ENCODE results near the gene OCRL. TPM values are rescaled to one million over a fixed set of nuclear protein-coding genes. Genes with fewer than 3 reads are reported as not detected.
A peak's percentile ranks its signal among the peaks of the same experiment; 100 is the strongest.

Gene OCRL
- total RNA-seq, 6 donors from 2014 or later = 11.8 to 22.0 (median 17.7) TPM

DNA sequence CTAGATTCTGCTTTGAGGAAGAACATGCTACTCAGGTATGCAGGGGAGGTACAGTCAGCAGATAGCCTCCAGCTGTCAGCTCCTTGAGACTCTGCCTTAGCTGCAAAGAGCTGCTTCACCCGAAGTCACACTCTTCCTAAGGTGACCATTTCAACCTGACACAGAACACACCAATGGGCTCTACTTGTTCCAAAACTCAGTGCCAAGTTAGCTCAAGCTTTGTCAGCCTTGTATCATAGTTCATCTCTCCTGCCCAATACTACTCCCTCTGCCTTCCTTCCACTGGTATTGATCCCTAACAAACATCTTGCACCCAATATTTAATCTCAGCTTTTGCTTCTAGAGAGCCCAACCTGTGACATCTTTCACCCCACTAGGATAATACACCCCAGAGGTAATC, 8.9 kb upstream of the OCRL start:
- no peak for TF ChIP-seq POLR2AphosphoS5 (IDR thresholded peaks at IDR 0.05)
- no peak for TF ChIP-seq EP300 (IDR thresholded peaks at IDR 0.05)
- no peak for TF ChIP-seq POLR2A (IDR thresholded peaks at IDR 0.05)
- TF ChIP-seq, protein P1, sequence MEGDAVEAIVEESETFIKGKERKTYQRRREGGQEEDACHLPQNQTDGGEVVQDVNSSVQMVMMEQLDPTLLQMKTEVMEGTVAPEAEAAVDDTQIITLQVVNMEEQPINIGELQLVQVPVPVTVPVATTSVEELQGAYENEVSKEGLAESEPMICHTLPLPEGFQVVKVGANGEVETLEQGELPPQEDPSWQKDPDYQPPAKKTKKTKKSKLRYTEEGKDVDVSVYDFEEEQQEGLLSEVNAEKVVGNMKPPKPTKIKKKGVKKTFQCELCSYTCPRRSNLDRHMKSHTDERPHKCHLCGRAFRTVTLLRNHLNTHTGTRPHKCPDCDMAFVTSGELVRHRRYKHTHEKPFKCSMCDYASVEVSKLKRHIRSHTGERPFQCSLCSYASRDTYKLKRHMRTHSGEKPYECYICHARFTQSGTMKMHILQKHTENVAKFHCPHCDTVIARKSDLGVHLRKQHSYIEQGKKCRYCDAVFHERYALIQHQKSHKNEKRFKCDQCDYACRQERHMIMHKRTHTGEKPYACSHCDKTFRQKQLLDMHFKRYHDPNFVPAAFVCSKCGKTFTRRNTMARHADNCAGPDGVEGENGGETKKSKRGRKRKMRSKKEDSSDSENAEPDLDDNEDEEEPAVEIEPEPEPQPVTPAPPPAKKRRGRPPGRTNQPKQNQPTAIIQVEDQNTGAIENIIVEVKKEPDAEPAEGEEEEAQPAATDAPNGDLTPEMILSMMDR (IDR thresholded peaks at IDR 0.05) = no peak
- H3K27me3 ChIP-seq = no peaks in the 10 kb centered on the region
- 67% methylated on average over 1 of the region's 1 CpG; no CpG with 5 or more reads in 1 of the 2 donors for WGBS, 2 donors
- DNase-seq (no peak), ATAC-seq (ENCODE audit: low FRiP score in 2 of 2) (no peak)
- no peaks in the 10 kb centered on the region for H3K4me1 ChIP-seq
- H3K9me3 ChIP-seq = no peaks in the 10 kb centered on the region
- H3K36me3 ChIP-seq = no peaks in the 10 kb centered on the region
- no peak overlapping the region for H3K27ac ChIP-seq
- H3K4me3 ChIP-seq = no peak overlapping the region

DNA sequence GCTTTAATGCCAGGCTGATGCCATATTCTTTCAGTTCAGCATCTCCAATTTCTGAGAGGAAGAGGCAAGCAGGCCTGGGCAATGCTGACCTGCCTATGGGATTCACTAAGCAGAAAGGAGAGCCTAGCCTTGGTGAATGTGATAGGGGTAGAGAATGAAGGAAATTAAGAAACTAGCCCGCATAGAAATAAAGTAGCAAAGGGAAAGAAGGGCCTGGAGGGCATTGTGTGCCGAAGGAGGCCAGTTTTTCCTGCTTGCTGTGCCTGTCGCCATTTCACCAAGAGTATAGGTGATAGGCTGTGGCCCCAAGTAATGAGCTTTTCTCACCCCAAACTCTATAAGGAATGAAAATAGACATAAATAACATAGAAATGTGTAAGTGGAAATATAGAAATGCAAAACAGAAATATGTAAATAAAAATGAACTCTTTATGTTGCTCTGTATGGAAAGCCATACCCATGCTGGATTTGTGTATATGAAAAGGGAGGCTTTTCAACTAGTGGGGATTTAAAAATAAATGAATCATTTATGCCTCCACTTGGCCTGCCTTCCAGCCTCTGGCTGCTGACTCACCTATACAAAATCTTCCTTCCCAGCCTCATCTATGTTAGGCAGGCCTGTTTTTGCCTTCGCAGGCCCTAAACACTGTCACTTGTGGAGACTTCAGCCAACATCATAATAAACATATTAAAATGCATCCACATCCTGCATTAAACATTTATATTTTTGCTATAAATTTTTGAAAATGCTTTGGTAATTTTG, 5.1 kb upstream of the OCRL start:
- H3K36me3 ChIP-seq = no peaks in the 10 kb centered on the region
- no peak overlapping the region for H3K4me3 ChIP-seq
- no peaks in the 10 kb centered on the region for H3K9me3 ChIP-seq
- no peak for ATAC-seq (ENCODE audit: low FRiP score in 2 of 2)
- 65 to 93% methylated on average over 4 of the region's 4 CpGs for WGBS, 2 donors
- no peaks in the 10 kb centered on the region for H3K27me3 ChIP-seq
- H3K27ac ChIP-seq = no peak overlapping the region
- no peak for DNase-seq
- H3K4me1 ChIP-seq = no peaks in the 10 kb centered on the region
- TF ChIP-seq EP300 (IDR thresholded peaks at IDR 0.05) (no peak), POLR2A (IDR thresholded peaks at IDR 0.05) (no peak), POLR2AphosphoS5 (IDR thresholded peaks at IDR 0.05) (no peak)
- TF ChIP-seq, protein P1 (IDR thresholded peaks at IDR 0.05) = no peak

- Histone ChIP-seq H3K9me3 (no peaks in the 10 kb centered on the region), H3K27ac (peak overlapping the region; percentile 78 to 86 (median 82)), H3K4me3 (peak overlapping the region; percentile 62 to 75 (median 66)), H3K36me3 (peaks cover 0 to 5% (median 0%) of the 10 kb centered on the region in 4 donors), H3K27me3 (no peaks in the 10 kb centered on the region), H3K4me1 (peaks cover 0 to 5% (median 0%) of the 10 kb centered on the region in 4 donors)
- DNase-seq = peak in 1 of 2 donors; percentile 37
- whole genome bisulfite sequencing, 2 donors = 3 to 40% methylated on average over 5 to 14 of the region's 14 CpGs
- no peak for TF ChIP-seq EP300 (IDR thresholded peaks at IDR 0.05)
- TF ChIP-seq POLR2AphosphoS5 (IDR thresholded peaks at IDR 0.05) = no peak
- TF ChIP-seq, protein P1 (IDR thresholded peaks at IDR 0.05) = no peak
- TF ChIP-seq POLR2A (IDR thresholded peaks at IDR 0.05) = no peak
- ATAC-seq (ENCODE audit: low FRiP score in 2 of 2) = peak; percentile 59 to 83
Measured at GRCh38 chrX:129540722-129541184, 694 bp downstream of the OCRL start.

DNA sequence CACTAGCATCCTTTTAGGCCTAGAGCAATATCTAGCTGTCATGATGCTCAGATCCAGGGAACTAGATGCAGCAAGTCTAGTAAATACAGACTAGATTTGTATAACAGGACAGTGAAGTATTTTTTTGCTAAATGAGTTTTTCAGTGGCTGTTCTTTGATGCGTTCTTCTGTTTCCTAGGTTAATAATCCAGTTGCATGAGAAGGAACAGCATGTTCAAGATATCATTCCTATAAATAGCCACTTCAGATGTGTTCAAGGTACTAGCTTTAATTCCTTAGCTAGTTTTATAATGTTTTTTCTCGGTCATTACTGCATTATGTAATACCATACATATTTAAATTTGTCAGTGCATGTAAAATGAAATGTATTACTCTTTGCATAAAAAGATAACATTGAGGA, 4.7 kb downstream of the OCRL start:
- ATAC-seq (ENCODE audit: low FRiP score in 2 of 2) (no peak), DNase-seq (no peak)
- peaks cover 0 to 5% (median 0%) of the 10 kb centered on the region in 4 donors for H3K36me3 ChIP-seq
- H3K27me3 ChIP-seq = no peaks in the 10 kb centered on the region
- WGBS, 2 donors = 80 to 100% methylated on average over 2 of the region's 2 CpGs
- no peaks in the 10 kb centered on the region for H3K9me3 ChIP-seq
- TF ChIP-seq EP300 (IDR thresholded peaks at IDR 0.05) (no peak), POLR2A (IDR thresholded peaks at IDR 0.05) (no peak), POLR2AphosphoS5 (IDR thresholded peaks at IDR 0.05) (no peak)
- TF ChIP-seq, protein P1 (IDR thresholded peaks at IDR 0.05) = no peak
- no peak overlapping the region for H3K27ac ChIP-seq
- H3K4me3 ChIP-seq = no peak overlapping the region
- H3K4me1 ChIP-seq = peaks cover 0 to 5% (median 0%) of the 10 kb centered on the region in 4 donors

All from upper lobe of left lung (tissue), 6 donors.